H9 (cell line): ENCODE measurements around the gene PTGDR2. TPM values are rescaled to one million over a fixed set of nuclear protein-coding genes. Genes with fewer than 3 reads are reported as not detected.
A peak's percentile ranks its signal among the peaks of the same experiment; 100 is the strongest.

Experiments used
- DNase-seq: peaks from one replicate; pipeline ENCODE4 v3.0.0-alpha.2; 2017
- H2AFZ ChIP-seq: one replicate; pipeline ENCODE4 v1.6.1; 2013; ENCODE audit warnings: mild to moderate bottlenecking, low read length, control low read depth, moderate library complexity
- H2AK5ac ChIP-seq: 2 replicates; pipeline ENCODE4 v1.6.1; 2013; ENCODE audit warnings: low read length, control low read depth, mixed read lengths; ENCODE audit not compliant: insufficient read length
- H2BK120ac ChIP-seq: one replicate; pipeline ENCODE4 v1.6.1; 2013; ENCODE audit warnings: low read depth, mild to moderate bottlenecking, low read length, control low read depth, inconsistent platforms; ENCODE audit not compliant: poor library complexity, severe bottlenecking
- H2BK12ac ChIP-seq: 2 replicates; pipeline ENCODE4 v1.6.1; 2013; ENCODE audit warnings: low read length, control low read depth, mixed read lengths, low read depth; ENCODE audit not compliant: insufficient read length
- H2BK15ac ChIP-seq: 2 replicates; pipeline ENCODE4 v1.6.1; 2013; ENCODE audit warnings: low read depth, low read length, control low read depth
- H2BK20ac ChIP-seq: one replicate; pipeline ENCODE4 v1.6.1; 2013; ENCODE audit warnings: low read depth, mild to moderate bottlenecking, low read length, control low read depth, inconsistent platforms; ENCODE audit not compliant: poor library complexity, severe bottlenecking
- H2BK5ac ChIP-seq: 2 replicates; pipeline ENCODE4 v1.6.1; 2013; ENCODE audit warnings: low read length, control low read depth, mixed read lengths; ENCODE audit not compliant: insufficient read length
- H3K14ac ChIP-seq: 2 replicates; pipeline ENCODE4 v1.6.1; 2013; ENCODE audit warnings: low read length, control low read depth; ENCODE audit not compliant: insufficient read depth
- H3K18ac ChIP-seq: 2 replicates; pipeline ENCODE4 v1.6.1; 2013; ENCODE audit warnings: low read depth, mild to moderate bottlenecking, mixed read lengths, low read length, control low read depth; ENCODE audit not compliant: insufficient read length
- H3K23ac ChIP-seq: 2 replicates; pipeline ENCODE4 v1.6.1; 2013; ENCODE audit warnings: low read length, control low read depth, mixed read lengths, low read depth; ENCODE audit not compliant: insufficient read length
- H3K23me2 ChIP-seq: 2 replicates; pipeline ENCODE4 v1.6.1; 2013; ENCODE audit warnings: low read depth, mild to moderate bottlenecking, mixed read lengths, low read length, control low read depth; ENCODE audit not compliant: insufficient read length, poor library complexity, severe bottlenecking
- H3K27ac ChIP-seq: 2 replicates; pipeline ENCODE4 v1.5.1; 2013; ENCODE audit warnings: low read length, control low read depth, mixed read lengths, low read depth; ENCODE audit not compliant: insufficient read length
- H3K27me3 ChIP-seq: 2 replicates; pipeline ENCODE4 v1.6.1; 2013; ENCODE audit warnings: low read length, control low read depth, inconsistent platforms; ENCODE audit not compliant: insufficient read depth
- H3K4ac ChIP-seq: 2 replicates; pipeline ENCODE4 v1.6.1; 2013; ENCODE audit warnings: low read depth, mild to moderate bottlenecking, control low read depth, inconsistent platforms, low read length, moderate library complexity
- H3K4me1 ChIP-seq: 2 replicates; pipeline ENCODE4 v1.6.1; 2013; ENCODE audit warnings: low read length, control low read depth, inconsistent platforms; ENCODE audit not compliant: insufficient read depth
- H3K4me2 ChIP-seq: 2 replicates; pipeline ENCODE4 v1.6.1; 2013; ENCODE audit warnings: low read length, control low read depth, mixed read lengths; ENCODE audit not compliant: insufficient read length, insufficient read depth
- H3K56ac ChIP-seq: 2 replicates; pipeline ENCODE4 v1.6.1; 2013; ENCODE audit warnings: low read depth, mild to moderate bottlenecking, mixed read lengths, low read length, control low read depth; ENCODE audit not compliant: insufficient read length
- H3K79me1 ChIP-seq: 2 replicates; pipeline ENCODE4 v1.6.1; 2013; ENCODE audit warnings: low read depth, mild to moderate bottlenecking, moderate library complexity, low read length, control low read depth, inconsistent platforms; ENCODE audit not compliant: insufficient read depth, poor library complexity, severe bottlenecking
- H3K79me2 ChIP-seq: 2 replicates; pipeline ENCODE4 v1.6.1; 2013; ENCODE audit warnings: low read length, control low read depth, inconsistent platforms; ENCODE audit not compliant: insufficient read depth
- H3K9ac ChIP-seq: 2 replicates; pipeline ENCODE4 v1.6.1; 2013; ENCODE audit warnings: low read length, control low read depth, mixed read lengths; ENCODE audit not compliant: insufficient read length; ENCODE audit errors: extremely low read depth
- H3K9me3 ChIP-seq: one replicate; pipeline ENCODE4 v1.6.1; 2013; ENCODE audit warnings: low read depth, low read length, inconsistent platforms; ENCODE audit not compliant: control insufficient read depth
- H3T11ph ChIP-seq: one replicate; pipeline ENCODE4 v1.6.1; 2013; ENCODE audit warnings: mild to moderate bottlenecking, low read length, control low read depth, inconsistent platforms
- H4K20me1 ChIP-seq: one replicate; pipeline ENCODE4 v1.6.1; 2013; ENCODE audit not compliant: control insufficient read depth, insufficient read length, insufficient read depth
- H4K5ac ChIP-seq: 2 replicates; pipeline ENCODE4 v1.6.1; 2013; ENCODE audit warnings: low read depth, mild to moderate bottlenecking, mixed read lengths, low read length, control low read depth; ENCODE audit not compliant: insufficient read length
- H4K8ac ChIP-seq: replicated peaks from 2 replicates; pipeline ENCODE4 v1.6.1; 2013; ENCODE audit warnings: low read length, control low read depth, mixed read lengths, low read depth; ENCODE audit not compliant: insufficient read length
- H4K91ac ChIP-seq: 2 replicates; pipeline ENCODE4 v1.6.1; 2013; ENCODE audit warnings: low read depth, mild to moderate bottlenecking, moderate library complexity, mixed read lengths, low read length, control low read depth; ENCODE audit not compliant: insufficient read length
- H3K27ac Mint-ChIP-seq, 3 experiments: 2 replicates in 2 of 3; 3 replicates in 1 of 3; pipeline ENCODE4 v1.8.0; 2020 to 2021; ENCODE audit warnings: mixed read lengths in 3 of 3, mild to moderate bottlenecking in 1 of 3, moderate library complexity in 1 of 3
- H3K27me3 Mint-ChIP-seq: 2 replicates; pipeline ENCODE4 v1.8.0; 2021; ENCODE audit warnings: low read depth, mild to moderate bottlenecking, moderate library complexity, mixed read lengths
- H3K36me3 Mint-ChIP-seq, 3 experiments: 2 replicates in 2 of 3; 3 replicates in 1 of 3; pipeline ENCODE4 v1.8.0; 2020 to 2021; ENCODE audit warnings: low read depth in 3 of 3, mixed read lengths in 3 of 3; ENCODE audit not compliant: insufficient read depth in 1 of 3
- H3K4me1 Mint-ChIP-seq, 2 experiments: 2 replicates each; pipeline ENCODE4 v1.8.0; 2020; ENCODE audit warnings: mixed read lengths in 2 of 2
- H3K4me3 Mint-ChIP-seq, 2 experiments: 2 replicates in 1 of 2; 3 replicates in 1 of 2; pipeline ENCODE4 v1.8.0; 2020 to 2021; ENCODE audit warnings: mild to moderate bottlenecking in 2 of 2, mixed read lengths in 2 of 2, moderate library complexity in 1 of 2
- H3K9me3 Mint-ChIP-seq, 2 experiments: 2 replicates in 1 of 2; 3 replicates in 1 of 2; pipeline ENCODE4 v1.8.0; 2020; ENCODE audit warnings: mild to moderate bottlenecking in 2 of 2, mixed read lengths in 2 of 2, moderate library complexity in 1 of 2
- CTCF ChIP-seq: fragments of 200-600 bp; sonication (generic); conservative IDR thresholded peaks from 3 replicates; pipeline ENCODE4 v1.8.0; 2021; ENCODE audit warnings: antibody characterized with exemption, mild to moderate bottlenecking
- WGBS: extraction: QIAGEN DNeasy Blood & Tissue Kit; methylation state at CpG from one replicate; pipeline ENCODE4 v1.1.7; 2013; ENCODE audit warnings: missing lambda C conversion rate, low lambda C conversion rate, mixed read lengths; ENCODE audit not compliant: insufficient read length; ENCODE audit errors: extremely low coverage; 5-methylcytosine and 5-hydroxymethylcytosine counted together
- total RNA-seq: library from RNA; stranded (reverse); gene quantifications from 2 replicates; pipeline ENCODE4 v1.2.1, GENCODE V29; 2021

PTGDR2 gene
- total RNA-seq, 1 experiment from 2014 or later: not detected

GRCh38 chr11:60869451-60869825, 13.7 kb upstream of the PTGDR2 start:
- no peaks in the 10 kb centered on the region; the same call in 1 of the 2 replicates for H3K27me3 Mint-ChIP-seq
- H3K4me1 Mint-ChIP-seq: peaks cover 9 to 10% of the 10 kb centered on the region in 2 experiments
- H3K4me2 ChIP-seq: no peak overlapping the region

More at GRCh38 chr11:60869451-60869825, 13.7 kb upstream of the PTGDR2 start:
- TF ChIP-seq CTCF: no peak
- Histone ChIP-seq H3K79me1 (no peaks in the 10 kb centered on the region), H4K91ac (no peak overlapping the region), H3K23me2 (no peaks in the 10 kb centered on the region), H3K27ac (no peak overlapping the region), H3K18ac (no peak overlapping the region), H3T11ph (no peak overlapping the region), H3K4ac (no peak overlapping the region), H2AFZ (no peak overlapping the region), H3K9me3 (no peaks in the 10 kb centered on the region), H2BK12ac (no peak overlapping the region), H3K56ac (no peak overlapping the region), H2BK20ac (no peak overlapping the region), H4K20me1 (no peaks in the 10 kb centered on the region), H4K8ac (no peak overlapping the region), H3K14ac (no peak overlapping the region), H3K23ac (no peak overlapping the region), H3K4me1 (peaks cover 2% of the 10 kb centered on the region; the same call in 1 of the 2 replicates), H2BK5ac (no peak overlapping the region), H4K5ac (no peak overlapping the region), H2AK5ac (no peak overlapping the region), H3K27me3 (no peaks in the 10 kb centered on the region), H3K79me2 (no peaks in the 10 kb centered on the region), H2BK15ac (no peak overlapping the region), H3K9ac (no peak overlapping the region), H2BK120ac (no peak overlapping the region)
- no peaks in the 10 kb centered on the region for H3K36me3 Mint-ChIP-seq
- peaks cover 0 to 2% of the 10 kb centered on the region in 2 experiments; a peak in 1 of 5 replicates for H3K9me3 Mint-ChIP-seq
- peak overlapping the region in 1 of 3 experiments; percentile 83; a peak in 2 of 7 replicates for H3K27ac Mint-ChIP-seq
- no CpG with 5 or more reads among the region's 7 CpGs for WGBS
- no peak overlapping the region for H3K4me3 Mint-ChIP-seq
- DNase-seq: no peak
